Body of pancreas (tissue), 4 donors: ENCODE measurements around the gene ADCY2. TPM values are rescaled to one million over a fixed set of nuclear protein-coding genes. Genes with fewer than 3 reads are reported as not detected.

Source experiments
- ATAC-seq: fragments of 150-250 bp; one replicate; pipeline ENCODE4 v1.9.1; 2016
- DNase-seq, 4 donors: peaks; one replicate each; pipeline ENCODE4 v3.0.0-alpha.2; 2019
- H3K27ac ChIP-seq, 4 donors: fragments of 200-600 bp; sonication (generic); 1 replicate in 3 of 4; 2 replicates in 1 of 4; pipeline versions ENCODE4 v1.5.1 to v1.6.1; 2016 to 2019; ENCODE audit warnings: mild to moderate bottlenecking in 1 of 4, mixed read lengths in 1 of 4, moderate library complexity in 1 of 4
- H3K27me3 ChIP-seq, 2 donors: fragments of 200-600 bp; sonication (generic); one replicate each; pipeline ENCODE4 v1.6.0; 2016; ENCODE audit warnings: mild to moderate bottlenecking in 1 of 2
- H3K36me3 ChIP-seq, 2 donors: fragments of 200-600 bp; sonication (generic); replicated peaks in 1 of 2; 2 replicates each; pipeline ENCODE4 v1.5.1; 2016; ENCODE audit warnings: low read depth in 2 of 2; ENCODE audit not compliant: insufficient read depth in 1 of 2
- H3K4me1 ChIP-seq: fragments of 200-600 bp; sonication (generic); one replicate; pipeline ENCODE4 v1.6.0; 2016
- H3K4me3 ChIP-seq, 2 donors: fragments of 200-600 bp; sonication (generic); 1 replicate in 1 of 2; 2 replicates in 1 of 2; pipeline ENCODE4 v1.5.1; 2016 to 2019
- H3K9me3 ChIP-seq, 3 donors: fragments of 200-600 bp; sonication (generic); 1 replicate in 2 of 3; 2 replicates in 1 of 3; pipeline ENCODE4 v1.5.1; 2016
- POLR2A ChIP-seq, 3 donors: fragments of 450-650 bp; IDR thresholded peaks; one replicate each; pipeline ENCODE4 v1.6.1; 2016; ENCODE audit warnings: antibody characterized with exemption in 3 of 3, mild to moderate bottlenecking in 2 of 3
- WGBS, 2 donors: methylation state at CpG; one replicate each; pipeline ENCODE4 v1.1.5; 2017; 5-methylcytosine and 5-hydroxymethylcytosine counted together
- intact Hi-C: fragments of 100-400 bp; cut with DNase I; formaldehyde crosslinking; loops from one replicate; pipeline ENCODE4 v1.15.1; 2023
- total RNA-seq, 2 donors: library from RNA; depleted of rRNA; stranded (reverse); fragments of >200 nt; gene quantifications; one replicate each; pipeline ENCODE4 v1.1.0, GENCODE V29; 2016
- TF ChIP-seq, protein P1 (sequence below), 7 experiments: fragments of 450-650 bp in 4 of 7; fragments of 200-600 bp in 3 of 7; sonication (generic) in 3 of 7; IDR thresholded peaks; one replicate each; pipeline ENCODE4 v1.5.1; 2016 to 2019; ENCODE audit warnings: antibody characterized with exemption in 7 of 7

ADCY2 gene
- total RNA-seq, 2 donors from 2014 or later, result 0.52 to 4.6 TPM

DNA sequence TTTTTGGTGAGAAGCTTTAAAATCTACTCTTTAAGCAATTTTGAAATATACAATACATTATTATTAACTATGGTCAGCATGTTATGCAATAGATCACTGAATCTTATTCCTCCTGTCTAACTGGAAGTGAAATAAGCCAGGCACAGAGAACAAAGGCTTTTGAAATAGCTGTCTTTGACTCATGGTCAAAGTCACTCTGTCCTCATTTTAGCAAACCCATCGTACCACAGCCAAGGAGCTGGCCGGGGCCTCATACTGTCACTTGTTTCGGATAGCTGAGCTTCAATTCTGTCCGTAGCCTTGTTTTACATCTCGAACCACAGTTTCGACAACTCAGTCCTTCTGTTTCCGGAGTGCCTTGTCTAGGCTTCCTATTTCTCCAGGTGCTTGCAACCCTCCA is 19.2 kb downstream of the ADCY2 start:
- DNase-seq (no peak), ATAC-seq (no peak)
- 79 to 80% methylated on average over 7 of the region's 7 CpGs for WGBS, 2 donors
- H3K4me3 ChIP-seq, result no peak overlapping the region
- no peaks in the 10 kb centered on the region for H3K36me3 ChIP-seq
- H3K27me3 ChIP-seq, result no peaks in the 10 kb centered on the region
- no peaks in the 10 kb centered on the region for H3K9me3 ChIP-seq
- TF ChIP-seq, protein P1, sequence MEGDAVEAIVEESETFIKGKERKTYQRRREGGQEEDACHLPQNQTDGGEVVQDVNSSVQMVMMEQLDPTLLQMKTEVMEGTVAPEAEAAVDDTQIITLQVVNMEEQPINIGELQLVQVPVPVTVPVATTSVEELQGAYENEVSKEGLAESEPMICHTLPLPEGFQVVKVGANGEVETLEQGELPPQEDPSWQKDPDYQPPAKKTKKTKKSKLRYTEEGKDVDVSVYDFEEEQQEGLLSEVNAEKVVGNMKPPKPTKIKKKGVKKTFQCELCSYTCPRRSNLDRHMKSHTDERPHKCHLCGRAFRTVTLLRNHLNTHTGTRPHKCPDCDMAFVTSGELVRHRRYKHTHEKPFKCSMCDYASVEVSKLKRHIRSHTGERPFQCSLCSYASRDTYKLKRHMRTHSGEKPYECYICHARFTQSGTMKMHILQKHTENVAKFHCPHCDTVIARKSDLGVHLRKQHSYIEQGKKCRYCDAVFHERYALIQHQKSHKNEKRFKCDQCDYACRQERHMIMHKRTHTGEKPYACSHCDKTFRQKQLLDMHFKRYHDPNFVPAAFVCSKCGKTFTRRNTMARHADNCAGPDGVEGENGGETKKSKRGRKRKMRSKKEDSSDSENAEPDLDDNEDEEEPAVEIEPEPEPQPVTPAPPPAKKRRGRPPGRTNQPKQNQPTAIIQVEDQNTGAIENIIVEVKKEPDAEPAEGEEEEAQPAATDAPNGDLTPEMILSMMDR (IDR thresholded peaks at IDR 0.05), result no peak
- no peak for TF ChIP-seq POLR2A (IDR thresholded peaks at IDR 0.05)
- no peaks in the 10 kb centered on the region for H3K4me1 ChIP-seq
- intact Hi-C loops, result no loop called here
- no peak overlapping the region for H3K27ac ChIP-seq

DNA sequence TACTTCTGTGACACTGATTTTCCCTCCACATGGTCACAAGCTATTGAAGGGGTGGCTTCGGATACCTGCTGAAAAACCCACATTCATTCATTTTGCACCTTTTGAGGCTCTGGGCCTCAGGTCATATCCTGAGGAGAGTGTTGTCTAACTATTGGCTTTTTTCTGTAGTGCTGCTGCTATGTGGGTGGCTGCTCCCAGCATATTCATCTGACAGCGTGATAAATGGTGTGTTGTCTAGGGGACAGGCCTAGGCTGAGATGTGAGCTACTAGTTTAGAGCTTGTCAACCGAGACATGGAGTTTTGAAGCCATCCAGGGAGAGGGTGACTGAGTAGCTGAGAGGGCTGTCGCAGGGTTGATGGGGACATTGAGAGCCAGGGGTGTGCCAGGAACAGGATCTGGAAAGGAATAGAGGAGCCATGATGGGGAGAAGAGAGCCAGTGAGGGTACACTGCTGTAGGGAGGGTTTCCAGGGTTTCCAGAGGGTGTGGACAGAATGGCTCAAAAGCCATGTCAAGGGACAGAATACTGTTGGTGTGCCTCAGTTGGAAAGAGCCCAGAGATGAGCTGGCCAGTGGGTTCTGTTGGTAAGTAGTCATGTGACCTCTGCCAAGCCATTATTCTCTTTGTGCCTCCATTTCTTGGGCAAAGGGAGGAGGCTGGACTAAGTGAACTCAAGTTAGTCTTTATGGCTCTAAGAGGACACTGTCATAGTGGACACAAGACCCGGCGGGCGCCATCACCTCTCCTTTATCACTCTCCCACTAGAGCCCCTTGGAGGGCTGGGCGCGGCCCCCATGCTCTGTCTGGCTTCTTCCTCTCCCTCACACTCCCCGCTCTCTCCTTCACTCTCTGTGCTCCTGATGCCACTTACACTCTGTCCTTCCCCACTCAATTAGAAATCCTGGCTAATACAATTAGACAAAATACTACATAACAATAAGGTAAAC is 19.9 kb downstream of the ADCY2 start:
- 86 to 87% methylated on average over 10 of the region's 10 CpGs for WGBS, 2 donors
- TF ChIP-seq, protein P1 (IDR thresholded peaks at IDR 0.05), result no peak
- TF ChIP-seq POLR2A (IDR thresholded peaks at IDR 0.05), result no peak
- Histone ChIP-seq H3K27ac (no peak overlapping the region), H3K4me3 (no peak overlapping the region), H3K4me1 (no peaks in the 10 kb centered on the region), H3K9me3 (no peaks in the 10 kb centered on the region), H3K36me3 (no peaks in the 10 kb centered on the region), H3K27me3 (no peaks in the 10 kb centered on the region)
- no peak for DNase-seq
- intact Hi-C loops, result no loop called here
- no peak for ATAC-seq

DNA sequence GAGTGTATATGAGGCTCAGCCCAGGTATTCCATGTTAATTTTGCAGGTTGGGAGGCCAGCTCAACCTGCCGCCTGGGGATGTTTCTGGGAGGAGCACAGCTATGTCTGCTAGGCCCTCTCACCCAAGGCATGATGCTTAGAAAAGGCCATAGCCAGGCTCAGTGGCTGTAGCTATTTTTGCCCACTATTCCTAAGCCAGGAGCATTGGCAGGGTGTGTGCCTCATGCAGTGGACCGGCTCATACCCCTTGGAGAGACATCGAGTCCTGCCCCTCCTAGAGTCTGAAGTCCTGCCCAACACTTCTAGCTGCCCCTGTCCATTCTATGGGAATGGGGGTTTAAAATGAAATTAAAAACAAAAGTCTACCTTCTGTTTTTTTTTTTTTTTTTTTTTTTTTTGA is 22.3 kb downstream of the ADCY2 start:
- intact Hi-C loops, result no loop called here
- TF ChIP-seq POLR2A (IDR thresholded peaks at IDR 0.05), result no peak
- TF ChIP-seq, protein P1 (IDR thresholded peaks at IDR 0.05), result no peak
- H3K4me3 ChIP-seq, result no peak overlapping the region
- H3K9me3 ChIP-seq, result no peaks in the 10 kb centered on the region
- ATAC-seq, result no peak
- H3K27ac ChIP-seq, result no peak overlapping the region
- no peaks in the 10 kb centered on the region for H3K4me1 ChIP-seq
- H3K27me3 ChIP-seq, result no peaks in the 10 kb centered on the region
- 83 to 94% methylated on average over 3 of the region's 3 CpGs for WGBS, 2 donors
- no peak for DNase-seq
- H3K36me3 ChIP-seq, result no peaks in the 10 kb centered on the region

DNA sequence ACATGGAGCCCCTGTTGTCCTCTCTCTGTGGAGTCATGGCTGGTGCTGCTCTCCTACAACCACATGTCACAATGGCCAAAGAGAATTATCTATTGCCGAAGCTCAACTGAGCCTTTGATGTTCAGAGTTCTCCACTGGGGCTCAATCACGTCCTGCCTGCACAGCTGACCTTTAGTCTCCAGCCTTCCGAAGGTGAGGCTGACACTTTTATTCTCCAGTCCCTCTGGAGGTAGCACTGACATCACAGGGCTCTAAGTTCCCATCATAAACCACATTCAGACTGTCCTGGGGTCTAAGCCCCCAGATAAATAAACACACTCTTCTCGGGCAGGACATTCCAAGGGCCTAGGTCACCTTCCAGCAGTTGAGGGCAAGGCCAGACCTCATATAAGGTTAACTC is 23.4 kb downstream of the ADCY2 start:
- ATAC-seq (no peak), DNase-seq (no peak)
- WGBS, 2 donors, result 50 to 69% methylated on average over 4 of the region's 4 CpGs
- Histone ChIP-seq H3K4me1 (no peaks in the 10 kb centered on the region), H3K27me3 (no peaks in the 10 kb centered on the region), H3K36me3 (no peaks in the 10 kb centered on the region), H3K9me3 (no peaks in the 10 kb centered on the region), H3K27ac (no peak overlapping the region), H3K4me3 (no peak overlapping the region)
- no peak for TF ChIP-seq POLR2A (IDR thresholded peaks at IDR 0.05)
- TF ChIP-seq, protein P1 (IDR thresholded peaks at IDR 0.05), result no peak
- intact Hi-C loops, result no loop called here

DNA sequence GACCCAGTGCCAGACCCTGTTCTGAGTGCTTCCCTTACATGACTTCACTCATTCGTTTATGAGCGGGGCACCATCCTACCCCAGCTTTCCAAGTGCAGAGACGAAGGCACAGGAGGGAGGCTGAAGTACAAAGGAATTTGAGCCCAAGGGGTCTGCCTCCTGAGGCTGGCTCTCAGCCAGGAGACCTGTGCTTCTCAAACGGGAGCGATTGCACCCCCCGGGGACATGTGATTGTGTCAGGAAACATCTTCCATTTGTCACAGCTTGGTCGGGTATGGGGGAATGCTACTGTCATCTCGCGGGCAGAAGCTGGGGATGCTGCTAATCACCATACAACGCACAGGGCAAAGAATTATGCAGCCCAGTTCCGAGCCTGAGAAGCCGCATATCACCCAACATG is 23.9 kb downstream of the ADCY2 start:
- DNase-seq (no peak), ATAC-seq (no peak)
- intact Hi-C loops, result no loop called here
- H3K4me1 ChIP-seq, result no peaks in the 10 kb centered on the region
- TF ChIP-seq, protein P1 (IDR thresholded peaks at IDR 0.05), result no peak
- TF ChIP-seq POLR2A (IDR thresholded peaks at IDR 0.05), result no peak
- H3K9me3 ChIP-seq, result no peaks in the 10 kb centered on the region
- H3K36me3 ChIP-seq, result no peaks in the 10 kb centered on the region
- H3K27me3 ChIP-seq, result no peaks in the 10 kb centered on the region
- no peak overlapping the region for H3K27ac ChIP-seq
- WGBS, 2 donors, result 38 to 47% methylated on average over 12 of the region's 12 CpGs
- H3K4me3 ChIP-seq, result no peak overlapping the region
